Keratinocyte (primary cell): ENCODE measurements around the gene ADD2.

ENCODE experiments used
- EZH2 ChIP-seq: IDR thresholded peaks from one replicate; pipeline ENCODE4 v1.6.1; 2012; ENCODE audit warnings: inconsistent platforms, mild to moderate bottlenecking, low read length, moderate library complexity
- TF ChIP-seq, protein P1 (sequence below), 3 experiments: IDR thresholded peaks in 1 of 3; conservative IDR thresholded peaks in 1 of 3; optimal IDR thresholded peaks in 1 of 3; 2 replicates in 2 of 3; 3 replicates in 1 of 3; pipeline versions ENCODE3 to v1.5.1; 2011; ENCODE audit warnings: low read length in 3 of 3, mild to moderate bottlenecking in 3 of 3, moderate library complexity in 2 of 3, control low read depth in 1 of 3, inconsistent platforms in 1 of 3; ENCODE audit not compliant: insufficient read depth in 2 of 3; ENCODE audit errors: extremely low read depth in 1 of 3

GRCh38 chr2:70608373-70608772 is 159.6 kb downstream of the ADD2 start:
- TF ChIP-seq, protein P1, sequence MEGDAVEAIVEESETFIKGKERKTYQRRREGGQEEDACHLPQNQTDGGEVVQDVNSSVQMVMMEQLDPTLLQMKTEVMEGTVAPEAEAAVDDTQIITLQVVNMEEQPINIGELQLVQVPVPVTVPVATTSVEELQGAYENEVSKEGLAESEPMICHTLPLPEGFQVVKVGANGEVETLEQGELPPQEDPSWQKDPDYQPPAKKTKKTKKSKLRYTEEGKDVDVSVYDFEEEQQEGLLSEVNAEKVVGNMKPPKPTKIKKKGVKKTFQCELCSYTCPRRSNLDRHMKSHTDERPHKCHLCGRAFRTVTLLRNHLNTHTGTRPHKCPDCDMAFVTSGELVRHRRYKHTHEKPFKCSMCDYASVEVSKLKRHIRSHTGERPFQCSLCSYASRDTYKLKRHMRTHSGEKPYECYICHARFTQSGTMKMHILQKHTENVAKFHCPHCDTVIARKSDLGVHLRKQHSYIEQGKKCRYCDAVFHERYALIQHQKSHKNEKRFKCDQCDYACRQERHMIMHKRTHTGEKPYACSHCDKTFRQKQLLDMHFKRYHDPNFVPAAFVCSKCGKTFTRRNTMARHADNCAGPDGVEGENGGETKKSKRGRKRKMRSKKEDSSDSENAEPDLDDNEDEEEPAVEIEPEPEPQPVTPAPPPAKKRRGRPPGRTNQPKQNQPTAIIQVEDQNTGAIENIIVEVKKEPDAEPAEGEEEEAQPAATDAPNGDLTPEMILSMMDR (optimal IDR thresholded peaks at IDR 0.05 in 1 of 3, IDR thresholded peaks at IDR 0.05 in 1 of 3, conservative IDR thresholded peaks at IDR 0.05 in 1 of 3; ENCODE audit: extremely low read depth in 1 of 3, insufficient read depth in 2 of 3, low read length in 3 of 3) = no peak
- no peak for TF ChIP-seq EZH2
